Keratinocyte (primary cell): ENCODE measurements around the gene ZNF627. TPM values are rescaled to one million over a fixed set of nuclear protein-coding genes. Genes with fewer than 3 reads are reported as not detected.
A peak's percentile ranks its signal among the peaks of the same experiment; 100 is the strongest.

Experiments used
- DNase-seq: peaks from one replicate; pipeline ENCODE4 v3.0.0-alpha.2; 2011; ENCODE audit warnings: low read depth, missing footprints, low spot score
- FAIRE-seq: peaks from 2 replicates; lab custom pipeline; 2011; peaks lifted over from hg19 to GRCh38; lab: Jason Lieb, UNC
- H2AFZ ChIP-seq: 2 replicates; pipeline ENCODE4 v1.6.0; 2012; ENCODE audit warnings: low read length, control low read depth, inconsistent platforms; ENCODE audit not compliant: control insufficient read depth
- H3K27ac ChIP-seq: 2 replicates; pipeline ENCODE4 v1.5.1; 2011; ENCODE audit warnings: low read length; ENCODE audit not compliant: control insufficient read depth, insufficient read depth
- H3K27me3 ChIP-seq: 3 replicates; pipeline ENCODE4 v1.6.0; 2011; ENCODE audit warnings: low read length; ENCODE audit not compliant: control insufficient read depth, insufficient read depth; ENCODE audit errors: extremely low read depth
- H3K36me3 ChIP-seq, 2 experiments: 2 replicates in 1 of 2; 3 replicates in 1 of 2; pipeline ENCODE4 v1.5.1; 2011; ENCODE audit warnings: low read length in 2 of 2, mild to moderate bottlenecking in 1 of 2; ENCODE audit not compliant: control insufficient read depth in 2 of 2, insufficient read depth in 2 of 2; ENCODE audit errors: extremely low read depth in 1 of 2
- H3K4me1 ChIP-seq: 3 replicates; pipeline ENCODE4 v1.5.1; 2011; ENCODE audit warnings: low read length; ENCODE audit not compliant: control insufficient read depth, insufficient read depth; ENCODE audit errors: extremely low read depth
- H3K4me2 ChIP-seq: 3 replicates; pipeline ENCODE4 v1.6.0; 2011; ENCODE audit warnings: low read depth, low read length; ENCODE audit not compliant: control insufficient read depth, insufficient read depth; ENCODE audit errors: extremely low read depth
- H3K4me3 ChIP-seq, 3 experiments: fragments of 200-600 bp in 1 of 3; sonication (generic) in 1 of 3; 2 replicates in 2 of 3; 3 replicates in 1 of 3; pipeline ENCODE4 v1.5.1; 2011 to 2016; ENCODE audit warnings: low read length in 3 of 3, mild to moderate bottlenecking in 3 of 3, control low read depth in 2 of 3, inconsistent platforms in 1 of 3, low read depth in 1 of 3, mixed read lengths in 1 of 3, mixed run types in 1 of 3, moderate library complexity in 1 of 3; ENCODE audit not compliant: control insufficient read depth in 2 of 3, insufficient read depth in 2 of 3; ENCODE audit errors: extremely low read depth in 1 of 3
- H3K79me2 ChIP-seq: 2 replicates; pipeline ENCODE4 v1.6.0; 2012; ENCODE audit warnings: low read length; ENCODE audit not compliant: control insufficient read depth, insufficient read depth
- H3K9ac ChIP-seq: 3 replicates; pipeline ENCODE4 v1.6.0; 2011; ENCODE audit warnings: low read length; ENCODE audit not compliant: control insufficient read depth, insufficient read depth; ENCODE audit errors: extremely low read depth
- H3K9me1 ChIP-seq: 3 replicates; pipeline ENCODE4 v1.6.0; 2011; ENCODE audit warnings: low read length; ENCODE audit not compliant: control insufficient read depth, insufficient read depth; ENCODE audit errors: extremely low read depth
- H3K9me3 ChIP-seq: 2 replicates; pipeline ENCODE4 v1.5.1; 2012; ENCODE audit warnings: low read depth, low read length; ENCODE audit not compliant: control insufficient read depth
- H4K20me1 ChIP-seq: 3 replicates; pipeline ENCODE4 v1.6.0; 2011; ENCODE audit warnings: low read length; ENCODE audit not compliant: control insufficient read depth, insufficient read depth; ENCODE audit errors: extremely low read depth
- CTCF ChIP-seq, 3 experiments: IDR thresholded peaks in 1 of 3; conservative IDR thresholded peaks in 1 of 3; optimal IDR thresholded peaks in 1 of 3; 2 replicates in 2 of 3; 3 replicates in 1 of 3; pipeline versions ENCODE3 to v1.5.1; 2011; ENCODE audit warnings: low read length in 3 of 3, mild to moderate bottlenecking in 3 of 3, moderate library complexity in 2 of 3, control low read depth in 1 of 3, inconsistent platforms in 1 of 3; ENCODE audit not compliant: insufficient read depth in 2 of 3; ENCODE audit errors: extremely low read depth in 1 of 3
- EZH2 ChIP-seq: IDR thresholded peaks from one replicate; pipeline ENCODE4 v1.6.1; 2012; ENCODE audit warnings: inconsistent platforms, mild to moderate bottlenecking, low read length, moderate library complexity
- dilution Hi-C: fragments of 300-500 bp; cut with MboI; formaldehyde crosslinking; loops from one replicate; pipeline ENCODE4 v1.7.0; 2020; ENCODE audit warnings: low sequenced_read_pairs; ENCODE audit not compliant: extremely low pct_ligation_motif_present
- polyA plus RNA-seq, 5 experiments: library from polyadenylated mRNA; depleted of rRNA in 3 of 5; stranded (reverse) in 3 of 5; stranded (forward) in 1 of 5; unstranded in 1 of 5; fragments of >200 nt; gene quantifications; 1 replicate in 1 of 5; 2 replicates in 3 of 5; 3 replicates in 1 of 5; pipeline versions ENCODE4 v1.2.1 to v1.2.3, GENCODE V29; 2011 to 2012; ENCODE audit warnings: missing spikeins in 2 of 5, low read depth in 1 of 5, low replicate concordance in 1 of 5

Gene ZNF627
- polyA plus RNA-seq, 1 donor (not counting 4 experiments of a cell fraction or from before 2014, with no cell fraction given) = 8.5 TPM

- no peak overlapping the region for H3K9ac ChIP-seq
- no peaks in the 10 kb centered on the region for H3K79me2 ChIP-seq
- dilution Hi-C loops = no loop called here
- H3K4me2 ChIP-seq = peak overlapping the region; percentile 31
- H3K36me3 ChIP-seq = no peaks in the 10 kb centered on the region
- FAIRE-seq (no peak), DNase-seq (no peak)
- no peak overlapping the region for H3K4me3 ChIP-seq
- TF ChIP-seq CTCF (optimal IDR thresholded peaks at IDR 0.05 in 1 of 3, IDR thresholded peaks at IDR 0.05 in 1 of 3, conservative IDR thresholded peaks at IDR 0.05 in 1 of 3; ENCODE audit: extremely low read depth in 1 of 3, insufficient read depth in 2 of 3, low read length in 3 of 3) = peak in 1 of 3 experiments; percentile 4
- no peak for TF ChIP-seq EZH2
- no peaks in the 10 kb centered on the region for H3K9me3 ChIP-seq
- peak overlapping the region; percentile 35 for H2AFZ ChIP-seq
- H4K20me1 ChIP-seq = no peaks in the 10 kb centered on the region
- H3K4me1 ChIP-seq = no peaks in the 10 kb centered on the region
- H3K27me3 ChIP-seq = no peaks in the 10 kb centered on the region
- H3K27ac ChIP-seq = no peak overlapping the region
- H3K9me1 ChIP-seq = no peaks in the 10 kb centered on the region
Measured at GRCh38 chr19:11587975-11588631, 9.2 kb upstream of the ZNF627 start.

GRCh38 chr19:11594084-11594483 is 3.2 kb upstream of the ZNF627 start:
- no peak for FAIRE-seq

More at GRCh38 chr19:11594084-11594483, 3.2 kb upstream of the ZNF627 start:
- dilution Hi-C loops = no loop called here
- Histone ChIP-seq H3K27me3 (no peaks in the 10 kb centered on the region), H3K4me3 (no peak overlapping the region), H2AFZ (no peak overlapping the region), H3K79me2 (peaks cover 18% of the 10 kb centered on the region), H3K36me3 (peaks cover 1 to 4% of the 10 kb centered on the region in 2 experiments), H3K9me1 (no peaks in the 10 kb centered on the region), H3K4me1 (peaks cover 7% of the 10 kb centered on the region), H3K4me2 (no peak overlapping the region), H4K20me1 (no peaks in the 10 kb centered on the region), H3K9ac (no peak overlapping the region), H3K9me3 (no peaks in the 10 kb centered on the region), H3K27ac (no peak overlapping the region)
- no peak for TF ChIP-seq EZH2
- no peak for TF ChIP-seq CTCF (optimal IDR thresholded peaks at IDR 0.05 in 1 of 3, IDR thresholded peaks at IDR 0.05 in 1 of 3, conservative IDR thresholded peaks at IDR 0.05 in 1 of 3; ENCODE audit: extremely low read depth in 1 of 3, insufficient read depth in 2 of 3, low read length in 3 of 3)
- no peak for DNase-seq
